ENCODE results near the gene STPG4.
"Not testable (repeated sequence)": the region's sequence is repeated elsewhere in the genome, so short reads cannot be mapped to it uniquely, and the experiment has no call there.

STPG4 gene

DNA sequence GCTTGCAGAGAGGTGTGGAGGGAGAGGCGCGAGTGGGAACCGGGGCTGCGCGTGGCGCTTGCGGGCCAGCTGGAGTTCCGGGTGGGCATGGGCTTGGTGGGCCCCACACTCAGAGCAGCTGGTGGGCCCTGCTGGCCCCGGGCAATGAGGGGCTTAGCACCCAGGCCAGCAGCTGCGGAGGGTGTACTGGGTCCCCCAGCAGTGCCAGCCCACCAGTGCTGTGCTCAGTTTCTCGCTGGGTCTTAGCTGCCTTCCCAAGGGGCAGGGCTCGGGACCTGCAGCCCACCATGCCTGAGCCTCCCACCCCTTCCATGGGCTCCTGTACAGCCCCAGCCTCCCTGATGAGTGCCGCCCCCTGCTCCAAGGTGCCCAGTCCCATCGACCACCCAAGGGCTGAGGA, 55.4 kb downstream of the STPG4 start:
- H2BK5ac ChIP-seq (ENCODE audit: low read depth, low read length, poor library complexity, severe bottlenecking); H3K9me3 ChIP-seq (ENCODE audit: control insufficient read depth, low read length); H3K36me3 ChIP-seq (ENCODE audit: control insufficient read depth in 1 of 2, insufficient read depth in 2 of 2, low read depth in 1 of 2, low read length in 2 of 2); H2BK120ac ChIP-seq (ENCODE audit: low read depth, low read length); H2BK15ac ChIP-seq (ENCODE audit: low read depth, poor library complexity, severe bottlenecking); H3K27ac ChIP-seq (ENCODE audit: low read length, poor library complexity, severe bottlenecking); H2AK5ac ChIP-seq (ENCODE audit: low read length, severe bottlenecking); H3K4me1 ChIP-seq (ENCODE audit: control insufficient read depth, insufficient read depth, low read depth, low read length); H3K18ac ChIP-seq (ENCODE audit: low read depth in 1 of 2, low read length in 2 of 2); H2BK12ac ChIP-seq (ENCODE audit: low read length in 2 of 2); H3K14ac ChIP-seq (ENCODE audit: low read length in 2 of 2); H3K4ac ChIP-seq (ENCODE audit: low read depth in 1 of 2, low read length in 2 of 2); H2AFZ ChIP-seq (ENCODE audit: low read depth, low read length); H3K23ac ChIP-seq (ENCODE audit: low read length in 2 of 2); H3K27me3 ChIP-seq (ENCODE audit: control insufficient read depth in 1 of 2, insufficient read depth in 1 of 2, low read length in 2 of 2); H3K4me2 ChIP-seq (ENCODE audit: low read length, poor library complexity, severe bottlenecking); H3K4me3 ChIP-seq (ENCODE audit: insufficient read depth in 1 of 2, low read depth in 1 of 2, low read length in 2 of 2); H3K9ac ChIP-seq (ENCODE audit: low read length); H4K91ac ChIP-seq (ENCODE audit: low read length); H3K79me1 ChIP-seq (replicated peaks; ENCODE audit: low read length, poor library complexity, severe bottlenecking); DNase-seq; H4K8ac ChIP-seq (ENCODE audit: low read length): not testable (repeated sequence)
- 97% methylated on average over 13 of the region's 14 CpGs for WGBS

GRCh38 chr2:47098953-47099352, 56.2 kb downstream of the STPG4 start:
- Histone ChIP-seq H3K27ac (ENCODE audit: low read length, poor library complexity, severe bottlenecking) (no peak overlapping the region), H4K8ac (ENCODE audit: low read length) (peak overlapping the region; percentile 63), H3K27me3 (ENCODE audit: control insufficient read depth in 1 of 2, insufficient read depth in 1 of 2, low read length in 2 of 2) (no peaks in the 10 kb centered on the region), H2BK12ac (ENCODE audit: low read length in 2 of 2) (no peak overlapping the region), H3K4me1 (ENCODE audit: control insufficient read depth, insufficient read depth, low read depth, low read length) (no peaks in the 10 kb centered on the region), H2BK5ac (ENCODE audit: low read depth, low read length, poor library complexity, severe bottlenecking) (no peak overlapping the region), H3K4ac (ENCODE audit: low read depth in 1 of 2, low read length in 2 of 2) (peak overlapping the region in 1 of 2 experiments; percentile 24), H4K91ac (ENCODE audit: low read length) (peak overlapping the region; percentile 43), H3K18ac (ENCODE audit: low read depth in 1 of 2, low read length in 2 of 2) (no peak overlapping the region), H2AK5ac (ENCODE audit: low read length, severe bottlenecking) (no peak overlapping the region), H2AFZ (ENCODE audit: low read depth, low read length) (no peak overlapping the region), H3K9me3 (ENCODE audit: control insufficient read depth, low read length) (no peaks in the 10 kb centered on the region), H3K4me3 (ENCODE audit: insufficient read depth in 1 of 2, low read depth in 1 of 2, low read length in 2 of 2) (no peak overlapping the region), H3K4me2 (ENCODE audit: low read length, poor library complexity, severe bottlenecking) (no peak overlapping the region), H3K23ac (ENCODE audit: low read length in 2 of 2) (no peak overlapping the region), H3K14ac (ENCODE audit: low read length in 2 of 2) (no peak overlapping the region), H3K36me3 (ENCODE audit: control insufficient read depth in 1 of 2, insufficient read depth in 2 of 2, low read depth in 1 of 2, low read length in 2 of 2) (no peaks in the 10 kb centered on the region), H3K9ac (ENCODE audit: low read length) (no peak overlapping the region), H3K79me1 (replicated peaks; ENCODE audit: low read length, poor library complexity, severe bottlenecking) (no peaks in the 10 kb centered on the region), H2BK120ac (ENCODE audit: low read depth, low read length) (no peak overlapping the region), H2BK15ac (ENCODE audit: low read depth, poor library complexity, severe bottlenecking) (no peak overlapping the region)
- WGBS: 98% methylated on average over 4 of the region's 4 CpGs
- no peak for DNase-seq

- Histone ChIP-seq H2BK12ac (ENCODE audit: low read length in 2 of 2) (no peak overlapping the region), H3K9ac (ENCODE audit: low read length) (no peak overlapping the region), H4K8ac (ENCODE audit: low read length) (no peak overlapping the region), H2AK5ac (ENCODE audit: low read length, severe bottlenecking) (no peak overlapping the region), H2BK120ac (ENCODE audit: low read depth, low read length) (no peak overlapping the region), H4K91ac (ENCODE audit: low read length) (no peak overlapping the region), H3K27ac (ENCODE audit: low read length, poor library complexity, severe bottlenecking) (no peak overlapping the region), H3K18ac (ENCODE audit: low read depth in 1 of 2, low read length in 2 of 2) (no peak overlapping the region), H2BK5ac (ENCODE audit: low read depth, low read length, poor library complexity, severe bottlenecking) (no peak overlapping the region), H3K4me3 (ENCODE audit: insufficient read depth in 1 of 2, low read depth in 1 of 2, low read length in 2 of 2) (no peak overlapping the region), H3K14ac (ENCODE audit: low read length in 2 of 2) (no peak overlapping the region), H3K9me3 (ENCODE audit: control insufficient read depth, low read length) (no peaks in the 10 kb centered on the region), H2BK15ac (ENCODE audit: low read depth, poor library complexity, severe bottlenecking) (no peak overlapping the region), H3K79me1 (replicated peaks; ENCODE audit: low read length, poor library complexity, severe bottlenecking) (no peaks in the 10 kb centered on the region), H3K27me3 (ENCODE audit: control insufficient read depth in 1 of 2, insufficient read depth in 1 of 2, low read length in 2 of 2) (no peaks in the 10 kb centered on the region), H3K23ac (ENCODE audit: low read length in 2 of 2) (no peak overlapping the region), H3K36me3 (ENCODE audit: control insufficient read depth in 1 of 2, insufficient read depth in 2 of 2, low read depth in 1 of 2, low read length in 2 of 2) (no peaks in the 10 kb centered on the region), H2AFZ (ENCODE audit: low read depth, low read length) (no peak overlapping the region), H3K4ac (ENCODE audit: low read depth in 1 of 2, low read length in 2 of 2) (no peak overlapping the region), H3K4me1 (ENCODE audit: control insufficient read depth, insufficient read depth, low read depth, low read length) (no peaks in the 10 kb centered on the region), H3K4me2 (ENCODE audit: low read length, poor library complexity, severe bottlenecking) (no peak overlapping the region)
- DNase-seq: no peak
- WGBS: 96% methylated on average over 4 of the region's 4 CpGs
Measured at GRCh38 chr2:47097563-47097962, 57.5 kb downstream of the STPG4 start.

DNA sequence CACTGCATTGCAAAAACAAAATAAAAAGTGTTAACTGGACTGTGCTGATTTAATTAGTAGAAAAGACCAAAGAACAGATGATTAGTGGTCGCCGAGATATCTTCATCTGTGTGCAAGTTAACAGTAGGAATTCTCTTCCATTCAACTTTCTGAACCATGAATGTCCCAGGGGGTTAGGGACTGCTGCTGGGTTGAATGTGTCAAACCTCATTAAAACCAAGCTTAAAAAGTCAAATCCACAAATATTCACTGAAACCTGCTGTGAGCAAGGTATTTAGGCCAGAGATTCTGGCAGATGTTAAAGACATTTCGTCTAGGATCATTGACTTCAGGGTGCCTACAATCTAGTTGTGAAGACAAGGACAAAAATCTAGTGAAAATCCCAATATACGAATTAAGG, 58.7 kb downstream of the STPG4 start:
- no peak overlapping the region for H2BK15ac ChIP-seq (ENCODE audit: low read depth, poor library complexity, severe bottlenecking)
- H2BK12ac ChIP-seq (ENCODE audit: low read length in 2 of 2): no peak overlapping the region
- DNase-seq: no peak
- no peak overlapping the region for H2BK5ac ChIP-seq (ENCODE audit: low read depth, low read length, poor library complexity, severe bottlenecking)
- H3K4me3 ChIP-seq (ENCODE audit: insufficient read depth in 1 of 2, low read depth in 1 of 2, low read length in 2 of 2): no peak overlapping the region
- no peak overlapping the region for H2BK120ac ChIP-seq (ENCODE audit: low read depth, low read length)
- H3K18ac ChIP-seq (ENCODE audit: low read depth in 1 of 2, low read length in 2 of 2): no peak overlapping the region
- H3K36me3 ChIP-seq (ENCODE audit: control insufficient read depth in 1 of 2, insufficient read depth in 2 of 2, low read depth in 1 of 2, low read length in 2 of 2): no peaks in the 10 kb centered on the region
- H3K9me3 ChIP-seq (ENCODE audit: control insufficient read depth, low read length): no peaks in the 10 kb centered on the region
- no peak overlapping the region for H3K9ac ChIP-seq (ENCODE audit: low read length)
- H3K4me1 ChIP-seq (ENCODE audit: control insufficient read depth, insufficient read depth, low read depth, low read length): no peaks in the 10 kb centered on the region
- no peak overlapping the region for H2AFZ ChIP-seq (ENCODE audit: low read depth, low read length)
- H3K23ac ChIP-seq (ENCODE audit: low read length in 2 of 2): no peak overlapping the region
- no peak overlapping the region for H3K14ac ChIP-seq (ENCODE audit: low read length in 2 of 2)
- H4K8ac ChIP-seq (ENCODE audit: low read length): no peak overlapping the region
- H3K79me1 ChIP-seq (replicated peaks; ENCODE audit: low read length, poor library complexity, severe bottlenecking): no peaks in the 10 kb centered on the region
- H4K91ac ChIP-seq (ENCODE audit: low read length): no peak overlapping the region
- H3K4me2 ChIP-seq (ENCODE audit: low read length, poor library complexity, severe bottlenecking): no peak overlapping the region
- H3K27ac ChIP-seq (ENCODE audit: low read length, poor library complexity, severe bottlenecking): no peak overlapping the region
- H2AK5ac ChIP-seq (ENCODE audit: low read length, severe bottlenecking): no peak overlapping the region
- 83% methylated on average over 2 of the region's 4 CpGs for WGBS
- no peak overlapping the region for H3K4ac ChIP-seq (ENCODE audit: low read depth in 1 of 2, low read length in 2 of 2)
- H3K27me3 ChIP-seq (ENCODE audit: control insufficient read depth in 1 of 2, insufficient read depth in 1 of 2, low read length in 2 of 2): no peaks in the 10 kb centered on the region
